ENCODE data around the gene CD151. TPM values are rescaled to one million over a fixed set of nuclear protein-coding genes. Genes with fewer than 3 reads are reported as not detected.

CD151 gene
- total RNA-seq, 1 experiment from 2014 or later = 296 TPM

DNA sequence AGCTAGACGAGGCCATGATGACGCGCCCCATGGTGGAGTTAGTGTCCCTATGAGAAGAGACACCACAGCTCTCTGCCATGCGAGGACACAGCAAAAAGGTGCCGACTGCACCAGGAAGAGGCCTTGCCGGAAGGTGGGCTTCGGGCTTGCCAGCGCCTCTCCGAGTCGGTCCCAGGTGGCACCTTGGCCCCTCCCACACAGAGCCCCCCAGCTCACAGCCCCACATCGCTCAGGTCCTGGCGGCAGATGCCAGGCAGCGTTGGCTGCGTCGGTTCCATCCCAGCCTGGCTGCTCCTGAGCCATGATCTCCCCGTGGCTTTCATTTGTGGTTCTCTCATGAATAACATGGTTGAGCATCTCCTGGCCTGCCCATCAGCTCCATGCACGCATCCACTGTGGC is 53.8 kb downstream of the CD151 start:
- Histone ChIP-seq H3K4me3 (replicated peaks in 1 of 2; ENCODE audit: low read depth in 1 of 2, low read length in 2 of 2) (no peak overlapping the region), H2AFZ (ENCODE audit: low read depth, low read length, poor library complexity, severe bottlenecking) (no peak overlapping the region), H3K4me1 (ENCODE audit: control insufficient read depth in 1 of 2, insufficient read depth in 2 of 2, low read length in 2 of 2) (no peaks in the 10 kb centered on the region), H3K9me2 (ENCODE audit: insufficient read depth) (no peaks in the 10 kb centered on the region), H3K79me2 (ENCODE audit: insufficient read depth, low read length) (no peaks in the 10 kb centered on the region), H3K27ac (ENCODE audit: low read depth, low read length) (no peak overlapping the region), H3K4me2 (ENCODE audit: low read length) (no peak overlapping the region), H3K36me3 (ENCODE audit: control insufficient read depth in 1 of 2, insufficient read depth in 2 of 2, low read length in 2 of 2) (peaks cover 0 to 4% of the 10 kb centered on the region in 2 experiments; a peak in 2 of 4 replicates), H4K20me1 (ENCODE audit: insufficient read depth) (no peaks in the 10 kb centered on the region), H3K9me3 (ENCODE audit: control insufficient read depth in 1 of 2, insufficient read depth in 1 of 2, low read depth in 1 of 2, low read length in 2 of 2) (no peaks in the 10 kb centered on the region), H3K27me3 (ENCODE audit: insufficient read depth, low read length) (no peaks in the 10 kb centered on the region), H3K9ac (ENCODE audit: low read length) (no peak overlapping the region)
- TF ChIP-seq ZNF274 (IDR thresholded peaks at IDR 0.05; ENCODE audit: low read depth, low read length) (no peak), ELF1 (IDR thresholded peaks at IDR 0.05; ENCODE audit: borderline replicate concordance, low read depth) (no peak), YY1 (IDR thresholded peaks at IDR 0.05; ENCODE audit: extremely low read depth, insufficient replicate concordance, low read depth, low read length) (no peak), SRF (IDR thresholded peaks at IDR 0.05; ENCODE audit: low read depth) (no peak), CEBPB (IDR thresholded peaks at IDR 0.05; ENCODE audit: low read depth) (no peak), EZH2 (IDR thresholded peaks at IDR 0.05) (no peak), POLR2A (IDR thresholded peaks at IDR 0.05; ENCODE audit: borderline replicate concordance, extremely low read depth, insufficient read depth, insufficient read length) (no peak), TCF7L2 (IDR thresholded peaks at IDR 0.05; ENCODE audit: borderline replicate concordance, extremely low read depth, insufficient read depth, insufficient read length) (no peak), FOSL1 (IDR thresholded peaks at IDR 0.05; ENCODE audit: low read depth) (no peak), CTCF (IDR thresholded peaks at IDR 0.05 in 2 of 3, conservative IDR thresholded peaks at IDR 0.05 in 1 of 3; ENCODE audit: borderline replicate concordance in 1 of 3, insufficient read depth in 1 of 3, low read depth in 2 of 3, low read length in 2 of 3) (no peak), SIN3A (IDR thresholded peaks at IDR 0.05; ENCODE audit: low read depth) (no peak), ATF3 (IDR thresholded peaks at IDR 0.05) (no peak), JUND (IDR thresholded peaks at IDR 0.05) (no peak), RAD21 (IDR thresholded peaks at IDR 0.05; ENCODE audit: low read depth) (no peak), SP1 (IDR thresholded peaks at IDR 0.05; ENCODE audit: low read depth) (no peak), EGR1 (IDR thresholded peaks at IDR 0.05; ENCODE audit: low read depth) (no peak)
- TF ChIP-seq, protein P1, sequence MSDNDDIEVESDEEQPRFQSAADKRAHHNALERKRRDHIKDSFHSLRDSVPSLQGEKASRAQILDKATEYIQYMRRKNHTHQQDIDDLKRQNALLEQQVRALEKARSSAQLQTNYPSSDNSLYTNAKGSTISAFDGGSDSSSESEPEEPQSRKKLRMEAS (IDR thresholded peaks at IDR 0.05) = no peak
- ChIA-PET RAD21 (ENCODE audit: low non-redundant PET in 1 of 2, low total read pairs in 2 of 2, uncharacterized antibody in 2 of 2, unreplicated experiment in 2 of 2) (no interaction called here), CTCF (no interaction called here), POLR2A (interaction anchor here (0.7 kb wide), 1 partner anchor 19 kb away, joined by 3 read pairs; no protein-coding TSS in a partner anchor)
- BruUV-seq (replicated peaks) = no TSS peak
- DNase-seq (ENCODE audit: low read depth, low spot score) (no peak), ATAC-seq (no peak)
- intact Hi-C loops (cut with micrococcal nuclease) = no loop called here
